SK-N-SH treated with all-trans-retinoic acid at 6 μM for 48 hours (cell line): ENCODE data around the gene CHST11.

ENCODE experiments used
- ATAC-seq: fragments of 200-7000 bp; cut with Tn5 transposase; 3 replicates; pipeline ENCODE4 v1.9.1; 2020; ENCODE audit warnings: mild to moderate bottlenecking, moderate library complexity
- ARNTL ChIP-seq: fragments of 450-650 bp; formaldehyde crosslinking; IDR thresholded peaks from 2 replicates; pipeline ENCODE4 v1.5.0; 2020; ENCODE audit warnings: low read depth, mild to moderate bottlenecking, moderate library complexity, borderline replicate concordance
- BACH2 ChIP-seq: fragments of 250-450 bp; sonication (Bioruptor Pico); IDR thresholded peaks from 2 replicates; pipeline ENCODE4 v1.9.0; 2021; ENCODE audit warnings: mild to moderate bottlenecking, borderline replicate concordance
- CSDC2 ChIP-seq: fragments of 250-450 bp; sonication (Bioruptor Pico); IDR thresholded peaks from 2 replicates; pipeline ENCODE4 v1.5.0; 2020; ENCODE audit warnings: mild to moderate bottlenecking, moderate library complexity
- ESRRG ChIP-seq: fragments of 250-450 bp; sonication (Bioruptor Pico); IDR thresholded peaks from 2 replicates; pipeline ENCODE4 v1.6.1; 2021; ENCODE audit warnings: mild to moderate bottlenecking
- GLIS3 ChIP-seq: fragments of 250-450 bp; sonication (Bioruptor Pico); IDR thresholded peaks from 2 replicates; pipeline ENCODE4 v1.5.0; 2020; ENCODE audit warnings: mild to moderate bottlenecking, moderate library complexity
- OSR1 ChIP-seq: fragments of 250-450 bp; sonication (Bioruptor Pico); IDR thresholded peaks from 2 replicates; pipeline ENCODE4 v1.8.0; 2022; ENCODE audit warnings: moderate library complexity, mild to moderate bottlenecking, inconsistent platforms
- RARB ChIP-seq: fragments of 250-450 bp; sonication (Bioruptor Pico); IDR thresholded peaks from 2 replicates; pipeline ENCODE4 v1.8.0; 2021; ENCODE audit warnings: mild to moderate bottlenecking, moderate library complexity
- TCF4 ChIP-seq: fragments of 250-450 bp; sonication (Bioruptor Pico); IDR thresholded peaks from 2 replicates; pipeline ENCODE4 v1.8.0; 2021; ENCODE audit warnings: mild to moderate bottlenecking, moderate library complexity, borderline replicate concordance
- TOX ChIP-seq: fragments of 250-450 bp; sonication (Bioruptor Pico); IDR thresholded peaks from 2 replicates; pipeline ENCODE4 v1.8.0; 2021; ENCODE audit warnings: mild to moderate bottlenecking, moderate library complexity, borderline replicate concordance
- ZC3H10 ChIP-seq: fragments of 250-450 bp; sonication (Bioruptor Pico); IDR thresholded peaks from 2 replicates; pipeline ENCODE4 v1.5.1; 2021; ENCODE audit warnings: mild to moderate bottlenecking, moderate library complexity
- ZFP3 ChIP-seq: fragments of 250-450 bp; sonication (Bioruptor Pico); IDR thresholded peaks from 2 replicates; pipeline ENCODE4 v1.5.0; 2020; ENCODE audit warnings: mild to moderate bottlenecking, moderate library complexity
- ZFP30 ChIP-seq: fragments of 450-650 bp; formaldehyde crosslinking; IDR thresholded peaks from 2 replicates; pipeline ENCODE4 v1.5.0; 2022; ENCODE audit warnings: mild to moderate bottlenecking, moderate library complexity
- ZNF565 ChIP-seq: fragments of 450-650 bp; formaldehyde crosslinking; conservative IDR thresholded peaks from 2 replicates; pipeline ENCODE4 v1.5.0; 2020; ENCODE audit warnings: low read depth, mild to moderate bottlenecking, moderate library complexity
- ZNF70 ChIP-seq: fragments of 450-650 bp; formaldehyde crosslinking; IDR thresholded peaks from 2 replicates; pipeline ENCODE4 v1.5.0; 2020; ENCODE audit warnings: mild to moderate bottlenecking, moderate library complexity
- ZNF8 ChIP-seq: fragments of 450-650 bp; formaldehyde crosslinking; IDR thresholded peaks from 2 replicates; pipeline ENCODE4 v1.5.0; 2020; ENCODE audit warnings: mild to moderate bottlenecking, moderate library complexity
- TF ChIP-seq, protein P1 (sequence below): fragments of 250-450 bp; sonication (Bioruptor Pico); IDR thresholded peaks from 2 replicates; pipeline ENCODE4 v1.5.1; 2021; ENCODE audit warnings: mild to moderate bottlenecking, moderate library complexity
- TF ChIP-seq, protein P2 (sequence below): fragments of 250-450 bp; sonication (Bioruptor Pico); IDR thresholded peaks from 2 replicates; pipeline ENCODE4 v1.8.0; 2020; ENCODE audit warnings: mild to moderate bottlenecking, moderate library complexity, borderline replicate concordance
- TF ChIP-seq, protein P3 (sequence below): fragments of 250-450 bp; sonication (Bioruptor Pico); IDR thresholded peaks from 2 replicates; pipeline ENCODE4 v1.8.0; 2021; ENCODE audit warnings: low read depth, mild to moderate bottlenecking, moderate library complexity, borderline replicate concordance
- TF ChIP-seq, protein P4 (sequence below): fragments of 250-450 bp; sonication (Bioruptor Pico); IDR thresholded peaks from 2 replicates; pipeline ENCODE4 v1.5.0; 2020; ENCODE audit warnings: mild to moderate bottlenecking, moderate library complexity
- TF ChIP-seq, protein P5 (sequence below): fragments of 250-450 bp; sonication (Bioruptor Pico); IDR thresholded peaks from 2 replicates; pipeline ENCODE4 v1.5.1; 2020; ENCODE audit warnings: low read depth, mild to moderate bottlenecking, moderate library complexity

The CHST11 gene

DNA sequence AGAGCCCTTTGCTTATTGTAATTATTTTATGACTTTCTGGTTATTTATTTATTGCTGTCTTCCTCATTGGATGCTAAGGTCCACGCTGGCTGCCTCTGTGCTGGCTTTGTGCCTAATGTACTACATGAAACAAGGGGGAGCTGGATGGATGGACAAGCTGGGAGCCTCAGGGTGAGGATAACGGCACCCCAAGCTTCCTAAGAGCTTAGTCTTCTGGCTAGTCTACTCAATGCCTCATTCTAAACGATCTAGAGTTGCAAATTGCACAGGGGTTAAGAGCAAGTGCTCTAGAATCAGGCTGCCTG, 172.0 kb downstream of the CHST11 start:
- TF ChIP-seq, protein P1, sequence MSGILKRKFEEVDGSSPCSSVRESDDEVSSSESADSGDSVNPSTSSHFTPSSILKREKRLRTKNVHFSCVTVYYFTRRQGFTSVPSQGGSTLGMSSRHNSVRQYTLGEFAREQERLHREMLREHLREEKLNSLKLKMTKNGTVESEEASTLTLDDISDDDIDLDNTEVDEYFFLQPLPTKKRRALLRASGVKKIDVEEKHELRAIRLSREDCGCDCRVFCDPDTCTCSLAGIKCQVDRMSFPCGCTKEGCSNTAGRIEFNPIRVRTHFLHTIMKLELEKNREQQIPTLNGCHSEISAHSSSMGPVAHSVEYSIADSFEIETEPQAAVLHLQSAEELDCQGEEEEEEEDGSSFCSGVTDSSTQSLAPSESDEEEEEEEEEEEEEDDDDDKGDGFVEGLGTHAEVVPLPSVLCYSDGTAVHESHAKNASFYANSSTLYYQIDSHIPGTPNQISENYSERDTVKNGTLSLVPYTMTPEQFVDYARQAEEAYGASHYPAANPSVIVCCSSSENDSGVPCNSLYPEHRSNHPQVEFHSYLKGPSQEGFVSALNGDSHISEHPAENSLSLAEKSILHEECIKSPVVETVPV, result no peak
- TF ChIP-seq ZFP3 (CRISPR knock-in tag) (no peak), TCF4 (CRISPR knock-in tag) (no peak), ARNTL (CRISPR knock-in tag) (no peak), ZNF70 (CRISPR knock-in tag) (no peak), OSR1 (CRISPR knock-in tag) (no peak), ZC3H10 (CRISPR knock-in tag) (no peak), BACH2 (CRISPR knock-in tag) (no peak), ZFP30 (CRISPR knock-in tag) (no peak), GLIS3 (no peak), RARB (no peak), ZNF8 (CRISPR knock-in tag) (no peak), ESRRG (CRISPR knock-in tag) (no peak), CSDC2 (CRISPR knock-in tag) (no peak), ZNF565 (no peak)
- TF ChIP-seq, protein P2, sequence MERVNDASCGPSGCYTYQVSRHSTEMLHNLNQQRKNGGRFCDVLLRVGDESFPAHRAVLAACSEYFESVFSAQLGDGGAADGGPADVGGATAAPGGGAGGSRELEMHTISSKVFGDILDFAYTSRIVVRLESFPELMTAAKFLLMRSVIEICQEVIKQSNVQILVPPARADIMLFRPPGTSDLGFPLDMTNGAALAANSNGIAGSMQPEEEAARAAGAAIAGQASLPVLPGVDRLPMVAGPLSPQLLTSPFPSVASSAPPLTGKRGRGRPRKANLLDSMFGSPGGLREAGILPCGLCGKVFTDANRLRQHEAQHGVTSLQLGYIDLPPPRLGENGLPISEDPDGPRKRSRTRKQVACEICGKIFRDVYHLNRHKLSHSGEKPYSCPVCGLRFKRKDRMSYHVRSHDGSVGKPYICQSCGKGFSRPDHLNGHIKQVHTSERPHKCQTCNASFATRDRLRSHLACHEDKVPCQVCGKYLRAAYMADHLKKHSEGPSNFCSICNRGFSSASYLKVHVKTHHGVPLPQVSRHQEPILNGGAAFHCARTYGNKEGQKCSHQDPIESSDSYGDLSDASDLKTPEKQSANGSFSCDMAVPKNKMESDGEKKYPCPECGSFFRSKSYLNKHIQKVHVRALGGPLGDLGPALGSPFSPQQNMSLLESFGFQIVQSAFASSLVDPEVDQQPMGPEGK (CRISPR knock-in tag), result no peak
- TF ChIP-seq, protein P3, sequence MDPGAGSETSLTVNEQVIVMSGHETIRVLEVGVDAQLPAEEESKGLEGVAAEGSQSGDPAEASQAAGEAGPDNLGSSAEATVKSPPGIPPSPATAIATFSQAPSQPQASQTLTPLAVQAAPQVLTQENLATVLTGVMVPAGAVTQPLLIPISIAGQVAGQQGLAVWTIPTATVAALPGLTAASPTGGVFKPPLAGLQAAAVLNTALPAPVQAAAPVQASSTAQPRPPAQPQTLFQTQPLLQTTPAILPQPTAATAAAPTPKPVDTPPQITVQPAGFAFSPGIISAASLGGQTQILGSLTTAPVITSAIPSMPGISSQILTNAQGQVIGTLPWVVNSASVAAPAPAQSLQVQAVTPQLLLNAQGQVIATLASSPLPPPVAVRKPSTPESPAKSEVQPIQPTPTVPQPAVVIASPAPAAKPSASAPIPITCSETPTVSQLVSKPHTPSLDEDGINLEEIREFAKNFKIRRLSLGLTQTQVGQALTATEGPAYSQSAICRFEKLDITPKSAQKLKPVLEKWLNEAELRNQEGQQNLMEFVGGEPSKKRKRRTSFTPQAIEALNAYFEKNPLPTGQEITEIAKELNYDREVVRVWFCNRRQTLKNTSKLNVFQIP (CRISPR knock-in tag), result no peak
- TF ChIP-seq, protein P4, sequence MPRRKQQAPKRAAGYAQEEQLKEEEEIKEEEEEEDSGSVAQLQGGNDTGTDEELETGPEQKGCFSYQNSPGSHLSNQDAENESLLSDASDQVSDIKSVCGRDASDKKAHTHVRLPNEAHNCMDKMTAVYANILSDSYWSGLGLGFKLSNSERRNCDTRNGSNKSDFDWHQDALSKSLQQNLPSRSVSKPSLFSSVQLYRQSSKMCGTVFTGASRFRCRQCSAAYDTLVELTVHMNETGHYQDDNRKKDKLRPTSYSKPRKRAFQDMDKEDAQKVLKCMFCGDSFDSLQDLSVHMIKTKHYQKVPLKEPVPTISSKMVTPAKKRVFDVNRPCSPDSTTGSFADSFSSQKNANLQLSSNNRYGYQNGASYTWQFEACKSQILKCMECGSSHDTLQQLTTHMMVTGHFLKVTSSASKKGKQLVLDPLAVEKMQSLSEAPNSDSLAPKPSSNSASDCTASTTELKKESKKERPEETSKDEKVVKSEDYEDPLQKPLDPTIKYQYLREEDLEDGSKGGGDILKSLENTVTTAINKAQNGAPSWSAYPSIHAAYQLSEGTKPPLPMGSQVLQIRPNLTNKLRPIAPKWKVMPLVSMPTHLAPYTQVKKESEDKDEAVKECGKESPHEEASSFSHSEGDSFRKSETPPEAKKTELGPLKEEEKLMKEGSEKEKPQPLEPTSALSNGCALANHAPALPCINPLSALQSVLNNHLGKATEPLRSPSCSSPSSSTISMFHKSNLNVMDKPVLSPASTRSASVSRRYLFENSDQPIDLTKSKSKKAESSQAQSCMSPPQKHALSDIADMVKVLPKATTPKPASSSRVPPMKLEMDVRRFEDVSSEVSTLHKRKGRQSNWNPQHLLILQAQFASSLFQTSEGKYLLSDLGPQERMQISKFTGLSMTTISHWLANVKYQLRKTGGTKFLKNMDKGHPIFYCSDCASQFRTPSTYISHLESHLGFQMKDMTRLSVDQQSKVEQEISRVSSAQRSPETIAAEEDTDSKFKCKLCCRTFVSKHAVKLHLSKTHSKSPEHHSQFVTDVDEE, result no peak
- TF ChIP-seq, protein P5, sequence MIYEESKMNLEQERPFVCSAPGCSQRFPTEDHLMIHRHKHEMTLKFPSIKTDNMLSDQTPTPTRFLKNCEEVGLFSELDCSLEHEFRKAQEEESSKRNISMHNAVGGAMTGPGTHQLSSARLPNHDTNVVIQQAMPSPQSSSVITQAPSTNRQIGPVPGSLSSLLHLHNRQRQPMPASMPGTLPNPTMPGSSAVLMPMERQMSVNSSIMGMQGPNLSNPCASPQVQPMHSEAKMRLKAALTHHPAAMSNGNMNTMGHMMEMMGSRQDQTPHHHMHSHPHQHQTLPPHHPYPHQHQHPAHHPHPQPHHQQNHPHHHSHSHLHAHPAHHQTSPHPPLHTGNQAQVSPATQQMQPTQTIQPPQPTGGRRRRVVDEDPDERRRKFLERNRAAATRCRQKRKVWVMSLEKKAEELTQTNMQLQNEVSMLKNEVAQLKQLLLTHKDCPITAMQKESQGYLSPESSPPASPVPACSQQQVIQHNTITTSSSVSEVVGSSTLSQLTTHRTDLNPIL, result no peak
- no peak for ATAC-seq

DNA sequence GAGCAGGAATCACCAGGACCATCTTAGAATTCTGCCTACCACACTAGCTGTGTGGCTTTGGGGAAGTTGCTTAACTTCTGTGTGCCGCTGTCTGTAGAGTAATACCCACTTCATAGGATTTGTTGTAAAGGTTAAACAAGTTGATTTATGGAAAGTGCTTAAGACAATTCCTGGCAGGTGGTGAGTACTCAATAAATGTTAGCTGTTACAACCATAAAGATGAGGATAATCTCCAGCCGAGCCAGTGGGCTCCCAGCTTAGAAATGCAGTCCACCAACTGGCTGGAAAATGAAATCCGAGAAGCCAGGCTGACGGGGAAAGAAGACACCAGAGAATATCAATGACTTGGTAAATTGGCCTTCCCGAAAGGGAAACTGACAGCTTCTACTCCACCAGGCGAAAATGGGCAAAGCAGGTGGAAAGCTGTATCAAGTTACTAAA, 173.5 kb downstream of the CHST11 start:
- ATAC-seq, result no peak

More for the DNA sequence above, 173.5 kb downstream of the CHST11 start:
- TF ChIP-seq, protein P5, result no peak
- TF ChIP-seq TOX (CRISPR knock-in tag) (no peak), OSR1 (CRISPR knock-in tag) (no peak)
- TF ChIP-seq, protein P2 (CRISPR knock-in tag), result no peak
